Measurements from ENCODE around the gene WDFY1.

Gene WDFY1

DNA sequence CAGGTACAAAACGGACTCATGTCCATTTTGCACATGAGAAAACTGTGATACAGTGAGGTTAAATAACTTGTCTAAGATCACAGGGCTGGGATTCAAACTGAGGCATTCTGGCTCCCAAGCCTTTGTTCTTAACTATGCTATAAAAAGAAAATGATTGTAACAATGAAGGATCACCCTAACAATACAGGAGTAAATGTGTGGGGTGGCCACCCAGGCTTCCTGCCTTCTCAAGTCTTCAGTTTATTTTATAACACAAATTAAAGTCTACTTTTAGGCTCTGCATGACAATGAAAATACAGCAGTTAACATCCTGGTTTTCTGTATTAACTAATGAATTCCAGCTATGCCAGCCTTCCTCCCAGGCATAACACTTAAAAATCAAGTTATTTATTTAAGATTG is 7.6 kb downstream of the WDFY1 start:
- Histone ChIP-seq H3K4me1 (ENCODE audit: insufficient read depth, poor library complexity, severe bottlenecking) (peaks cover 38% of the 10 kb centered on the region), H3K4me3 (ENCODE audit: severe bottlenecking) (no peak overlapping the region), H3K36me3 (ENCODE audit: low read depth) (peaks cover 8% of the 10 kb centered on the region), H3K27me3 (ENCODE audit: insufficient read depth, poor library complexity, severe bottlenecking) (no peaks in the 10 kb centered on the region), H3K9me3 (ENCODE audit: severe bottlenecking) (no peaks in the 10 kb centered on the region), H3K27ac (ENCODE audit: poor library complexity, severe bottlenecking) (no peak overlapping the region)
- TF ChIP-seq, protein P1, sequence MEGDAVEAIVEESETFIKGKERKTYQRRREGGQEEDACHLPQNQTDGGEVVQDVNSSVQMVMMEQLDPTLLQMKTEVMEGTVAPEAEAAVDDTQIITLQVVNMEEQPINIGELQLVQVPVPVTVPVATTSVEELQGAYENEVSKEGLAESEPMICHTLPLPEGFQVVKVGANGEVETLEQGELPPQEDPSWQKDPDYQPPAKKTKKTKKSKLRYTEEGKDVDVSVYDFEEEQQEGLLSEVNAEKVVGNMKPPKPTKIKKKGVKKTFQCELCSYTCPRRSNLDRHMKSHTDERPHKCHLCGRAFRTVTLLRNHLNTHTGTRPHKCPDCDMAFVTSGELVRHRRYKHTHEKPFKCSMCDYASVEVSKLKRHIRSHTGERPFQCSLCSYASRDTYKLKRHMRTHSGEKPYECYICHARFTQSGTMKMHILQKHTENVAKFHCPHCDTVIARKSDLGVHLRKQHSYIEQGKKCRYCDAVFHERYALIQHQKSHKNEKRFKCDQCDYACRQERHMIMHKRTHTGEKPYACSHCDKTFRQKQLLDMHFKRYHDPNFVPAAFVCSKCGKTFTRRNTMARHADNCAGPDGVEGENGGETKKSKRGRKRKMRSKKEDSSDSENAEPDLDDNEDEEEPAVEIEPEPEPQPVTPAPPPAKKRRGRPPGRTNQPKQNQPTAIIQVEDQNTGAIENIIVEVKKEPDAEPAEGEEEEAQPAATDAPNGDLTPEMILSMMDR (IDR thresholded peaks at IDR 0.05; ENCODE audit: poor library complexity, severe bottlenecking) = no peak
- ATAC-seq (ENCODE audit: low read depth) (no peak), DNase-seq (ENCODE audit: low spot score) (no peak)

DNA sequence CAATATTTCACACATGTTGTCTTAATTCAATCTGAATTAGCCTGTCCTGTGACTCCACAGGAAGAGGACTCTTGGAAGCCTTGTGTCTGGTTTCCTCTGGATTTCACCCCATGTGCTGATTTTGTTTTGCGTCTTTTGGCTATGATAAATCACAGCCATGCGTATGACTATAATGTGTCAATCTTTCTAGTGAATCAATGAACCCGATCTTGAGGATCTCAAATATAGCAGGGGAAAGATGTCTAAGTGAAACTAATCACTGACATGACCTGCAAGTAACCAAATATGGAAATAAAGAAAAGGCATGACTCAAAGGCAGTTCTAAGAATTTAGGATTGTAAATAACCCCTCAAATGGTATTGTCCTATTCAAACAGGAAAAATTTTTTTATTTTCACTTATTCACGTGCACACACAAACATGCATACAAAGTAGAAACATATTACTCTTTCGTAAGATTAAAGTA is 8.2 kb downstream of the WDFY1 start:
- H3K4me3 ChIP-seq (ENCODE audit: severe bottlenecking) = no peak overlapping the region
- H3K4me1 ChIP-seq (ENCODE audit: insufficient read depth, poor library complexity, severe bottlenecking) = peaks cover 34% of the 10 kb centered on the region
- no peak overlapping the region for H3K27ac ChIP-seq (ENCODE audit: poor library complexity, severe bottlenecking)
- TF ChIP-seq, protein P1 (IDR thresholded peaks at IDR 0.05; ENCODE audit: poor library complexity, severe bottlenecking) = no peak
- ATAC-seq (ENCODE audit: low read depth) (no peak), DNase-seq (ENCODE audit: low spot score) (no peak)
- no peaks in the 10 kb centered on the region for H3K27me3 ChIP-seq (ENCODE audit: insufficient read depth, poor library complexity, severe bottlenecking)
- H3K36me3 ChIP-seq (ENCODE audit: low read depth) = peaks cover 8% of the 10 kb centered on the region
- H3K9me3 ChIP-seq (ENCODE audit: severe bottlenecking) = no peaks in the 10 kb centered on the region

DNA sequence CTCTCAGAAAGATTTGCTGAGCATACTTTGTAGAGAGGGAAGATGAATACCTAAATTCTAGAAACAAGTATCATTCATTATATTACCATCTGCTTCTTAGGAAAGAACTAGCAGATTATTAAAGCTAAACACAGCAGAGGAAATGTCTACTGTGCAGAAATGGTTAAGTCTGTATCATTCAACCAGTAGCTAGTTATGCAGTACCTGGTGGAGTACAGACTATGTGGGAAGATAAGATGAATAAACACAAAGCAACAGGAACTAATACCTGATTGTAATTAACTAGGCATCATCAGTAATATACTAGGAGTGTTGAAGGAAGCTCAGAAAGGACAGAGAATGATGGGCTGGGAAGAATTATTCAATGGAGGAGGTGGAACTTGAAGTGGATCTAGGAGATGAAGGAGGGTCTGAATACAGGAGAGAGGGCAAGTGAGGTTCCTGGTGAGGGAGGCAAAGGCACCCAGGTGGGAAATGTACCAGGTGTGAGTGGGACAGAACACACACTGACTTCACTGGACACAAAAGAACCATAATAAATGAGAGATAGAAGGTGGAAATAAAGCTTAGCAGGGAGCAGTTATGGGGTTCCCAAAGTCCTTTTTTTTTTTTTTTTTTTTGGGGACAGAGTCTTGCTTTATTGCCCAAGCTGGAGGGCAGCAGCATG is 9.5 kb downstream of the WDFY1 start:
- no peak for DNase-seq (ENCODE audit: low spot score)
- no peak overlapping the region for H3K4me3 ChIP-seq (ENCODE audit: severe bottlenecking)
- peaks cover 28% of the 10 kb centered on the region for H3K4me1 ChIP-seq (ENCODE audit: insufficient read depth, poor library complexity, severe bottlenecking)
- no peaks in the 10 kb centered on the region for H3K9me3 ChIP-seq (ENCODE audit: severe bottlenecking)
- no peak overlapping the region for H3K27ac ChIP-seq (ENCODE audit: poor library complexity, severe bottlenecking)
- no peaks in the 10 kb centered on the region for H3K27me3 ChIP-seq (ENCODE audit: insufficient read depth, poor library complexity, severe bottlenecking)
- TF ChIP-seq, protein P1 (IDR thresholded peaks at IDR 0.05; ENCODE audit: poor library complexity, severe bottlenecking) = no peak
- ATAC-seq (ENCODE audit: low read depth) = no peak
- H3K36me3 ChIP-seq (ENCODE audit: low read depth) = peaks cover 8% of the 10 kb centered on the region

DNA sequence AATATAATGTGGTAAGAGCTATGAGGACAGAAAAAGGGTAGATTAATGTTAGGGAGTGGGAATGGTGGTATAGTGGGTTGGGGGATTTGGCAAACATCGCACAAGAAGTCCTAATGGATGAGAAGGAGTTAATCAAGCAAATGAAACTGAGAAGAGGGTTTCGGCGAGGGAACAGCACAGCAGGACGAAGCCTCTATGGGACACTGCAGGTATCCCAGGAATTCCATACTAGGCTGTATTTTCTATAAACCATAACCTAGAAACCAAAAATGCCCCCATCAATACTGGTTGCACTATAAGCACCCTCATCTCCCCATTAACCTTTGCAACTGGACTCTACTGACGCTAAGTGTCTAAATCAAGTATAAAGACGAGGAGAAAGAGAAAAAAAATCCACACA is 10.3 kb downstream of the WDFY1 start:
- DNase-seq (ENCODE audit: low spot score) (no peak), ATAC-seq (ENCODE audit: low read depth) (no peak)
- Histone ChIP-seq H3K9me3 (ENCODE audit: severe bottlenecking) (no peaks in the 10 kb centered on the region), H3K4me1 (ENCODE audit: insufficient read depth, poor library complexity, severe bottlenecking) (peaks cover 28% of the 10 kb centered on the region), H3K27ac (ENCODE audit: poor library complexity, severe bottlenecking) (no peak overlapping the region), H3K27me3 (ENCODE audit: insufficient read depth, poor library complexity, severe bottlenecking) (no peaks in the 10 kb centered on the region), H3K36me3 (ENCODE audit: low read depth) (peaks cover 4% of the 10 kb centered on the region), H3K4me3 (ENCODE audit: severe bottlenecking) (no peak overlapping the region)
- TF ChIP-seq, protein P1 (IDR thresholded peaks at IDR 0.05; ENCODE audit: poor library complexity, severe bottlenecking) = no peak

All from RWPE2 (cell line).